ENCODE results near the gene CCDC198. TPM values are rescaled to one million over a fixed set of nuclear protein-coding genes. Genes with fewer than 3 reads are reported as not detected.

Gene CCDC198
- total and polyA plus RNA-seq, 4 donors, result not detected

DNA sequence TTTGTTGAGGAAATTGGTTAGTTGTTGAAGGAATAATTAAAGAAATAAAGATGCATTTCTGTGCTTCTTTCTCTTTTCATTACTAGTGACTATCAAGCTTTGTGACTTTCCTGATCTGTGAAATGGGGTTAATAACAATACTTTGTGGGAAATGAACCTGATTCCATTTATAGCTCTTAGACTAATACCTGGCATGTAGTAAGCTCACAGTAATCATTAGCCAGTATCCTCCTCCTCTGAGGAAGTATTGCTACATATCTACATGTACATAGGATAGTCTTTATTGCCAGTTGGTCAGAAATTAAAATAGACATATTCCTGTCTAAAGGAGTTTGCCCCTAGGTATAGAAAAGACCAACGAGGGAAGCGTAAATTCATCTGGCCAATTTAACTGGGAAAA is 1.8 kb upstream of the CCDC198 start:
- DNase-seq (no peak), ATAC-seq (ENCODE audit: insufficient read depth, low FRiP score) (no peak)
- Histone ChIP-seq H3K9me3 (ENCODE audit: control insufficient read depth in 4 of 4, insufficient read depth in 3 of 4, low read length in 3 of 4) (no peaks in the 10 kb centered on the region), H3K27me3 (ENCODE audit: control insufficient read depth in 3 of 3, insufficient read depth in 3 of 3, low read length in 2 of 3) (no peaks in the 10 kb centered on the region), H3K27ac (ENCODE audit: low read depth in 1 of 2, low read length in 1 of 2) (no peak overlapping the region), H3K4me3 (no peak overlapping the region), H3K36me3 (ENCODE audit: control insufficient read depth in 4 of 4, insufficient read depth in 4 of 4, low read length in 4 of 4) (no peaks in the 10 kb centered on the region), H3K9ac (ENCODE audit: insufficient read depth in 1 of 2, low read length in 2 of 2) (no peak overlapping the region), H3K4me1 (ENCODE audit: control insufficient read depth in 5 of 5, insufficient read depth in 5 of 5, low read length in 5 of 5) (no peaks in the 10 kb centered on the region)
- WGBS, 2 donors, result 72 to 94% methylated on average over 2 of the region's 2 CpGs
- TF ChIP-seq, protein P1, sequence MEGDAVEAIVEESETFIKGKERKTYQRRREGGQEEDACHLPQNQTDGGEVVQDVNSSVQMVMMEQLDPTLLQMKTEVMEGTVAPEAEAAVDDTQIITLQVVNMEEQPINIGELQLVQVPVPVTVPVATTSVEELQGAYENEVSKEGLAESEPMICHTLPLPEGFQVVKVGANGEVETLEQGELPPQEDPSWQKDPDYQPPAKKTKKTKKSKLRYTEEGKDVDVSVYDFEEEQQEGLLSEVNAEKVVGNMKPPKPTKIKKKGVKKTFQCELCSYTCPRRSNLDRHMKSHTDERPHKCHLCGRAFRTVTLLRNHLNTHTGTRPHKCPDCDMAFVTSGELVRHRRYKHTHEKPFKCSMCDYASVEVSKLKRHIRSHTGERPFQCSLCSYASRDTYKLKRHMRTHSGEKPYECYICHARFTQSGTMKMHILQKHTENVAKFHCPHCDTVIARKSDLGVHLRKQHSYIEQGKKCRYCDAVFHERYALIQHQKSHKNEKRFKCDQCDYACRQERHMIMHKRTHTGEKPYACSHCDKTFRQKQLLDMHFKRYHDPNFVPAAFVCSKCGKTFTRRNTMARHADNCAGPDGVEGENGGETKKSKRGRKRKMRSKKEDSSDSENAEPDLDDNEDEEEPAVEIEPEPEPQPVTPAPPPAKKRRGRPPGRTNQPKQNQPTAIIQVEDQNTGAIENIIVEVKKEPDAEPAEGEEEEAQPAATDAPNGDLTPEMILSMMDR (IDR thresholded peaks at IDR 0.05; ENCODE audit: control extremely low read depth, extremely low read depth), result no peak

DNA sequence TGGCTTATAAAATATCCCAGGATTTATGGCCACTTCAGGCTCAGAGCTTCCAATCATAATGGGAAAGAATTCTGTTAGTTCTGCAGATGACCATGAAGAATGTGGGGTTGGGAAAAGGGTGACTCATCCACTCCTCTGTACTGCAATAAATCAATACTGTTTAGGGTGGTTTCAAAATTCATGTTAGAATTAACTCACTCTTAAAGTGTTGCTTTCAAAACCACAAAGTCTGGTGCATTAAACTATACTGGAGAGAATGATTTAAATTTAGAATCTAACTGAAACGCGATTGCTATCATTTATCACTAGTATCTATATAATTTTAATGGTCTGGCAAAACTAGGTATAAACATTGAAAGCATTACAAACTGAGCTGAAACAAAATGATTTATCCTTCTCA is 798 bp downstream of the CCDC198 start:
- no peak for DNase-seq
- no peak for ATAC-seq (ENCODE audit: insufficient read depth, low FRiP score)
- Histone ChIP-seq H3K4me1 (ENCODE audit: control insufficient read depth in 5 of 5, insufficient read depth in 5 of 5, low read length in 5 of 5) (no peaks in the 10 kb centered on the region), H3K36me3 (ENCODE audit: control insufficient read depth in 4 of 4, insufficient read depth in 4 of 4, low read length in 4 of 4) (no peaks in the 10 kb centered on the region), H3K27me3 (ENCODE audit: control insufficient read depth in 3 of 3, insufficient read depth in 3 of 3, low read length in 2 of 3) (no peaks in the 10 kb centered on the region), H3K27ac (ENCODE audit: low read depth in 1 of 2, low read length in 1 of 2) (no peak overlapping the region), H3K9me3 (ENCODE audit: control insufficient read depth in 4 of 4, insufficient read depth in 3 of 4, low read length in 3 of 4) (no peaks in the 10 kb centered on the region), H3K9ac (ENCODE audit: insufficient read depth in 1 of 2, low read length in 2 of 2) (no peak overlapping the region), H3K4me3 (no peak overlapping the region)
- WGBS, 2 donors, result 51 to 75% methylated on average over 2 of the region's 2 CpGs
- TF ChIP-seq, protein P1 (IDR thresholded peaks at IDR 0.05; ENCODE audit: control extremely low read depth, extremely low read depth), result no peak

DNA sequence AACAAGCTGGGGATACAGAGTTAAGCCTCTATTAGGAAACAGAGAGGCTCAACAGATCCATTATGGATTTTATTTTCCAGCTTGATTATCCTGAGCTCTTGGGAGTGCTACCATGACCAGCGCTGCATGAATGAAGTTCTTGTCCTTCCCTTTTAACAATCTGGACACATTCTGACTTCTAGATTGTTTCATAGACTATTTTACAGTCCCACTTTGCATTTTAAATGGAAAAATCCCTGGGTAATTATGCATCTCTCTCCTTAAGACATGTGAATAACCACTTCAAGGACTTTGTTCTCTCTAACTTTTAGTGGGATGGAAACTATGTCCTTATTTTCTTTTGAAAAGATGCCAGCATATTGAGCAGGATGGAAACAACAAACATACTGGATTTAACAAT is 2.0 kb downstream of the CCDC198 start:
- H3K9me3 ChIP-seq (ENCODE audit: control insufficient read depth in 4 of 4, insufficient read depth in 3 of 4, low read length in 3 of 4), result no peaks in the 10 kb centered on the region
- 88 to 90% methylated on average over 1 of the region's 1 CpG for WGBS, 2 donors
- TF ChIP-seq, protein P1 (IDR thresholded peaks at IDR 0.05; ENCODE audit: control extremely low read depth, extremely low read depth), result no peak
- H3K27ac ChIP-seq (ENCODE audit: low read depth in 1 of 2, low read length in 1 of 2), result no peak overlapping the region
- no peaks in the 10 kb centered on the region for H3K4me1 ChIP-seq (ENCODE audit: control insufficient read depth in 5 of 5, insufficient read depth in 5 of 5, low read length in 5 of 5)
- no peaks in the 10 kb centered on the region for H3K36me3 ChIP-seq (ENCODE audit: control insufficient read depth in 4 of 4, insufficient read depth in 4 of 4, low read length in 4 of 4)
- no peak overlapping the region for H3K4me3 ChIP-seq
- DNase-seq, result no peak
- no peak for ATAC-seq (ENCODE audit: insufficient read depth, low FRiP score)
- no peak overlapping the region for H3K9ac ChIP-seq (ENCODE audit: insufficient read depth in 1 of 2, low read length in 2 of 2)
- H3K27me3 ChIP-seq (ENCODE audit: control insufficient read depth in 3 of 3, insufficient read depth in 3 of 3, low read length in 2 of 3), result no peaks in the 10 kb centered on the region

GRCh38 chr14:57487771-57488170 is 5.9 kb downstream of the CCDC198 start:
- no peaks in the 10 kb centered on the region for H3K36me3 ChIP-seq (ENCODE audit: control insufficient read depth in 4 of 4, insufficient read depth in 4 of 4, low read length in 4 of 4)
- TF ChIP-seq, protein P1 (IDR thresholded peaks at IDR 0.05; ENCODE audit: control extremely low read depth, extremely low read depth), result no peak
- no peaks in the 10 kb centered on the region for H3K4me1 ChIP-seq (ENCODE audit: control insufficient read depth in 5 of 5, insufficient read depth in 5 of 5, low read length in 5 of 5)
- DNase-seq (no peak), ATAC-seq (ENCODE audit: insufficient read depth, low FRiP score) (no peak)
- H3K9me3 ChIP-seq (ENCODE audit: control insufficient read depth in 4 of 4, insufficient read depth in 3 of 4, low read length in 3 of 4), result no peaks in the 10 kb centered on the region
- H3K9ac ChIP-seq (ENCODE audit: insufficient read depth in 1 of 2, low read length in 2 of 2), result no peak overlapping the region
- WGBS, 2 donors, result 81 to 97% methylated on average over 1 of the region's 1 CpG
- no peaks in the 10 kb centered on the region for H3K27me3 ChIP-seq (ENCODE audit: control insufficient read depth in 3 of 3, insufficient read depth in 3 of 3, low read length in 2 of 3)
- H3K4me3 ChIP-seq, result no peak overlapping the region
- no peak overlapping the region for H3K27ac ChIP-seq (ENCODE audit: low read depth in 1 of 2, low read length in 1 of 2)

All from lung (tissue), 12 donors.